Ureter (tissue), 1 donor: ENCODE measurements around the gene COX19. TPM values are rescaled to one million over a fixed set of nuclear protein-coding genes. Genes with fewer than 3 reads are reported as not detected.
A peak's percentile ranks its signal among the peaks of the same experiment; 100 is the strongest.

Experiments
- DNase-seq: peaks from one replicate; pipeline ENCODE4 v3.0.0-alpha.2; 2020; ENCODE audit warnings: low spot score
- total RNA-seq: library from RNA; stranded (reverse); gene quantifications from one replicate; pipeline ENCODE4 v1.2.4, GENCODE V29; 2023
- donor health status: DM: yes; HTN: yes; CAD: no.

The COX19 gene
- total RNA-seq, 1 donor from 2014 or later, result 14.6 TPM

DNA sequence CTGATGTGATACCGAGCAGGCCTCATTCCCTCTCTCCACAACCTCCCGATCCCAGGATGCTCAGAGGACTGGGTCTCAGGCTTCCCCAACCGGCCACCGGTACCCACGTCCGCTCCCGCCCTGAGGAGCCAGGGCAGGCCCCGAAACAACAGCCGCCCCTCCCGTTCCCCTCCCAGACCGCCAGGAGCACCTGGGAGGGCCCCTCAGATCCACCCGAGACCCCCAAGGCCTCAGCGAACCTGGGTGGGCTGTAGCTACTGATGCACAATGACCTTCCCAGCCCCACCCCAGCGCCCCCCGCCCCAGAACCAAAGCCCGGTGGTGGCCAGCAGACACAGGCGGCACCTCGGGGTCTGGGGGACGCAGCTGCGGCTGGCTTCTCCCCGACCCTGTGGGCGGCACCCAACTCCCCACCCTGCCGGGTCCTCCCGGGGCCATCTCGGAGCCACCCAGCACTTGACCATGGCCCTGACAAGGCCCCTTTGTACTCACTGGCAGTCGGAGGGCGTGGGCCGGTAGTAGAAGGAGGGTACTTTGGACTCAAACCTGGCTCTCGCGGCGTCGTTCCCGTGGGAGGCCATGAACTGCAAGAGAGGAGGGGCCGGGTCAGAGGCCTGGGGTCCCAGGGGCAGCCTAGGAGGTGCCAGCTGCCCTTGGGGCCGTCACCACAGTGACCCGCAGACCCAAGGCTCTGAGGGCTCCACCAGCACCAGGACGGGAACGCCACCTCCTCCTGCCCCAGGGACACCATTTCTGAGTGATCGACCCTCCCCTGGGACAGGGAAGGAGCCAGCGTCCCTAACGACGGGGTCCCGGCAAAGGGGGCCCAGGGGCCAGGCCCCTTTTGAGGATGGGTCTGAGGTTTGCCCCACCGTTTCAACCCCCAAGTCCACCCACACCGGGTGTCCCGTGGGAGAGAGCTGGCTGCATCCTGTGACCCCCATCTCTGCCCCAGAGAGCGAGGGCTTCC lies 49.0 kb downstream of the COX19 start:
- peak; percentile 41 for DNase-seq

- peak; percentile 48 for DNase-seq
These were observed 49.7 kb downstream of the COX19 start for GRCh38 chr7:925601-926000.

DNA sequence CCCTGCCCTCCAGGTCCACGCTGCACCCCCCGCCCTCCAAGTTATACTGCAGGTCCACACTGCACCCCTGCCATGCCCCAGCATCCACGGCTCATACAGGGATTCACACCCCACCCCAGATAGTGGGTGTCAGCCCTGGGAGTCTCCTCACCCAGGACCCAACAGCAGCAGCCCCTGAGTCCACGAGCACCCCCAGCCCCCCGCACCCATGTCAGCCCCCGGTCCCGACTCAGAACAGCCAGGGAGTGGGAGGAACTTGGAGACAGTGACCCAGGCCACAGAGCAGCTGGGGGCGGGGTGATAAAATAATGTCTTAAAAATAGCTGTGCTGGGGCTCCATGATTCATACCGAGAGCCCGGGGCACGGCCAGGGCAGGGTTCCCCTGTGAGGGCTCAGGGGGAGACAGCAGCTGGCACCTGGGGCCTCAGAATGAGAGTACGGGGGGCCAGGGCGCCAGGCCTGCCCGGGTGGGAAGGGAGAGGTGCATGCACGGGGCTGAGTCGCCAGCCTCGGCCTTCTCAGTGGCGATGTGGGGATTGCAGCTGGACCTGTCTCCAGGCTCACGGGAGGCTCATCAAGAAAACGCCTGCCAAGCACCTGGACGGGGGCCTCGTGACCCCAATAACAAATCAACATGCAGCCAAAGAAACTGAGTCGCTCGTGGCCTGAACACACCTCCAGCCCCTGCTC lies 50.7 kb downstream of the COX19 start:
- DNase-seq, result peak; percentile 39

DNA sequence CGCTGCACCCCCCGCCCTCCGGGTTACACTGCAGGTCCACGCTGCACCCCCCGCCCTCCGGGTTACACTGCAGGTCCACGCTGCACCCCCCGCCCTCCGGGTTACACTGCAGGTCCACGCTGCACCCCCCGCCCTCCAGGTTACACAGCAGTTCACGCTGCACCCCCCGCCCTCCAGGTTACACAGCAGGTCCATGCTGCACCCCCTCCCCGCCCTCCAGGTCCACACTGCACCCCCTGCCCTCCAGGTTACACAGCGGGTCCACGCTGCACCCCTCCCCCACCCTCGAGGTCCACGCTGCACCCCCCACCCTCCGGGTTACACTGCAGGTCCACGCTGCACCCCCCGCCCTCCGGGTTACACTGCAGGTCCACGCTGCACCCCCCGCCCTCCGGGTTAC lies 51.3 kb downstream of the COX19 start:
- peak; percentile 45 for DNase-seq

- DNase-seq, result peak; percentile 85
These were observed 52.0 kb downstream of the COX19 start for GRCh38 chr7:923108-924041.

GRCh38 chr7:922334-923107 lies 52.8 kb downstream of the COX19 start:
- DNase-seq, result peak; percentile 43

GRCh38 chr7:921581-922333 lies 53.6 kb downstream of the COX19 start:
- DNase-seq, result peak; percentile 44

GRCh38 chr7:921071-921461 lies 54.3 kb downstream of the COX19 start:
- no peak for DNase-seq

DNA sequence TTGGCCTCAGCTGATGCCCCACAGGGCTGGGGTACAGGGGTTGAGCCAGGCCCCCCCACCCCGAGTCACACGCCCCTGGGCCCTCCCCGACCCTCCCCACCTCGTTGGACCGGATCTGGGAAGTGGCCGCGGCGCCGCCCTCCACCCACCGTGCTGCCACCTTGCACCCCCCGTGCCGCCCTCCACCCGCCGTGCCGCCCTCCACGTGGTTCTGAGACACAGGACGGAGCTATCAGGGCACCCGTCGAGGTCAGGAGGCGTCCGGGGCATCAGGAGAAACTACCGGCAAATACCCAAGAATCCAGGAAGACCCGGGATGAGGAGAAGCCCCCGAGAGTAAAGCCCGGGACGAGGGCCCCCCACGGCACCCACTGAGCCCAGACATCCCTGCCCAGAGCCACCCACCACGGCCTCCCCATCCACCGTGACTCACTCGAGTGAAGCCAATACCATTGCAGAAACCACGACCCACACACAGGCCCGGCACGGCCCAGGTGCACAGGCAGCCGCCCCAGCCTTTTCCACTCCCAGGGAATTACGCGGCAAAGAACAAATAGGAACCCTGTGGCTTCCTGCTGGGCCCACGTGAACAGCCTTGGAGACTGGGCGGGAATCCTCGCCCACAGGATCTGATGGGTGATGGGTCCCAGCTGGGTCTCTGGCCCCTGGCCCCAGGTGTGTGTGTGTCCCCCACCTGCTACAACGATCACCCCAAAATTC lies 54.8 kb downstream of the COX19 start:
- peak; percentile 41 for DNase-seq

GRCh38 chr7:919924-920341 lies 55.4 kb downstream of the COX19 start:
- peak; percentile 39 for DNase-seq

DNA sequence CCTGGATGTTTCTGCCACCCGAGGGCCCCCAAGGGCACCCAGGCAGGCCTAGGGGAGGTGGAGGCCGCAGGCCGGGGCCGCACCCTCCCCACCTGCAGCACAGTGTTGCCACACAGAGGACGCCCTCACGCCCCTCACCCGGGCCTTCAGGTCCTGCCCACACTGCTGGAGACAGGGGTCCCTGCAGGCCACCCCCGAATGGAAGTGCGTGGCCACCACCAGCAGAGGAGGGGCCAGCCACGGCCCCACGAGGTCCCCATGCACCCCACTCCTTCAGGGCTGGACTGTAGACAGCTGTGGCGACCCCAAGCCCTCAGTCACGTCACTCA lies 56.3 kb downstream of the COX19 start:
- DNase-seq, result peak; percentile 34

DNA sequence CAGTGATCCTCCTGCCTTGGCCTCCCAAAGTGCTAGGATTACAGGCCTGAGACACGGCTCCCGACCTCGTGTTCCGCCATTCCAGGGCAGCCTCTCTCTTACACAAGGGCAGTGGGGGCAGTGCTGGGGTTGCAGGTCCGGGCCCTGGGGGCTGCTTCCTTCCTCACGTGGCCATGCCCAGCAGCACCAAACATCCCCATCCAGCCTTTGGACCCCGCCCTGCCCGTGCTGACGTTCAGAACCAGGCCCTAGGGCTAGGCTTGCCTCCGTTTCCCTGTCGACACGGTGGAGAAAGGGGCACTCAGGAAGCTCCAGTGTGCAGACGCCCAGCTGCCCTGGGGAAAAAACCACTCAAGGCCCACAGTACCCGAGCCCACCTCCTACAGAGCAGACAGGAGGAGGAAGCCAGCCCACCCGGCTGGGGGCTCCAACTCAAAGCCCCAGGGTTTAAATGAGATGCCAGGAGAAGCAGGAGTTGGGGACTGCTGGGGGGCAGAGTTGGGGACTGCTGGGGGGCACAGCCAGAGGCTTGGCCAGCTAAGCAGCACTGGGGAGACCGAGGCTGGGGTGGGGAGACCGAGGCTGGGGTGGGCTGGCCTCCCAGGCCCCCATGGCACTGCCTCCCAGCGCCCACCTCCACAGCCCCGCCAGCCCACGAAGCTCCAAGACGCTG lies 56.8 kb downstream of the COX19 start:
- DNase-seq, result peak; percentile 37

GRCh38 chr7:918118-918425 lies 57.3 kb downstream of the COX19 start:
- no peak for DNase-seq

GRCh38 chr7:917255-918117 lies 57.9 kb downstream of the COX19 start:
- no peak for DNase-seq

GRCh38 chr7:916291-916941 lies 58.9 kb downstream of the COX19 start:
- no peak for DNase-seq
